GM06990 (cell line): Measurements from ENCODE around the gene SUSD4.

Experiments
- DNase-seq: peaks from one replicate; pipeline ENCODE4 v3.0.0-alpha.2; 2011; ENCODE audit not compliant: insufficient read length; ENCODE audit errors: extremely low read depth
- H3K27me3 ChIP-seq: replicated peaks from 2 replicates; pipeline ENCODE4 v1.6.0; 2011; ENCODE audit warnings: low read length; ENCODE audit not compliant: control insufficient read depth, insufficient read depth
- H3K36me3 ChIP-seq: 2 replicates; pipeline ENCODE4 v1.5.1; 2011; ENCODE audit warnings: low read length; ENCODE audit not compliant: control insufficient read depth, insufficient read depth
- H3K4me3 ChIP-seq: replicated peaks from 2 replicates; pipeline ENCODE4 v1.5.1; 2011; ENCODE audit warnings: low read depth, mild to moderate bottlenecking, control low read depth, low read length
- TF ChIP-seq, protein P1 (sequence below): IDR thresholded peaks from 2 replicates; pipeline ENCODE4 v1.5.1; 2011; ENCODE audit warnings: low read length, control low read depth, mild to moderate bottlenecking, inconsistent platforms; ENCODE audit not compliant: insufficient read depth, poor library complexity, severe bottlenecking

The SUSD4 gene

GRCh38 chr1:223331929-223332328 lies 32.0 kb downstream of the SUSD4 start:
- no peaks in the 10 kb centered on the region for H3K27me3 ChIP-seq
- no peaks in the 10 kb centered on the region for H3K36me3 ChIP-seq
- no peak overlapping the region for H3K4me3 ChIP-seq
- TF ChIP-seq, protein P1, sequence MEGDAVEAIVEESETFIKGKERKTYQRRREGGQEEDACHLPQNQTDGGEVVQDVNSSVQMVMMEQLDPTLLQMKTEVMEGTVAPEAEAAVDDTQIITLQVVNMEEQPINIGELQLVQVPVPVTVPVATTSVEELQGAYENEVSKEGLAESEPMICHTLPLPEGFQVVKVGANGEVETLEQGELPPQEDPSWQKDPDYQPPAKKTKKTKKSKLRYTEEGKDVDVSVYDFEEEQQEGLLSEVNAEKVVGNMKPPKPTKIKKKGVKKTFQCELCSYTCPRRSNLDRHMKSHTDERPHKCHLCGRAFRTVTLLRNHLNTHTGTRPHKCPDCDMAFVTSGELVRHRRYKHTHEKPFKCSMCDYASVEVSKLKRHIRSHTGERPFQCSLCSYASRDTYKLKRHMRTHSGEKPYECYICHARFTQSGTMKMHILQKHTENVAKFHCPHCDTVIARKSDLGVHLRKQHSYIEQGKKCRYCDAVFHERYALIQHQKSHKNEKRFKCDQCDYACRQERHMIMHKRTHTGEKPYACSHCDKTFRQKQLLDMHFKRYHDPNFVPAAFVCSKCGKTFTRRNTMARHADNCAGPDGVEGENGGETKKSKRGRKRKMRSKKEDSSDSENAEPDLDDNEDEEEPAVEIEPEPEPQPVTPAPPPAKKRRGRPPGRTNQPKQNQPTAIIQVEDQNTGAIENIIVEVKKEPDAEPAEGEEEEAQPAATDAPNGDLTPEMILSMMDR, result no peak
- no peak for DNase-seq

DNA sequence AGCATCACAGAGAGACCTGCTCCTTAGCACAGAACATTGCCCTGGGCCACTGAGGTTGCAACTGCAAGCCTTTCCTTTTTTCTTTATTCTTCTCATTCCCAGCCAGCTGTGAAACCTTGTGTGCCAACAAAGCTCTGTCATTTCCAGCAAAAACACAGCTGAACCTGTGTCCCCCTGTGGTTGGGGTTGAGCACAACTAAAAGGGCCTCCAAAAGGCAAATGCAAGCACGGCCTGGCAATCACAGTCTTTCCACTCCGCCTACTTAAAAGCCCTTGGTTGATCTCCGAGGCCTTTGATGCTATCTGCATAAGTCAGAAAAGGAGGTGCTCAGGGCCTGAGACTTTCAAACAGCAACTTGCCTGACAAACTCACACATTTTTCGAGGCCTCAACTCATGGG lies 32.7 kb downstream of the SUSD4 start:
- DNase-seq, result no peak
- H3K27me3 ChIP-seq, result no peaks in the 10 kb centered on the region
- no peaks in the 10 kb centered on the region for H3K36me3 ChIP-seq
- TF ChIP-seq, protein P1, result no peak
- H3K4me3 ChIP-seq, result no peak overlapping the region

- Histone ChIP-seq H3K27me3 (no peaks in the 10 kb centered on the region), H3K4me3 (no peak overlapping the region), H3K36me3 (no peaks in the 10 kb centered on the region)
- DNase-seq, result no peak
- TF ChIP-seq, protein P1, result no peak
Measured at GRCh38 chr1:223330466-223330865, 33.5 kb downstream of the SUSD4 start.

DNA sequence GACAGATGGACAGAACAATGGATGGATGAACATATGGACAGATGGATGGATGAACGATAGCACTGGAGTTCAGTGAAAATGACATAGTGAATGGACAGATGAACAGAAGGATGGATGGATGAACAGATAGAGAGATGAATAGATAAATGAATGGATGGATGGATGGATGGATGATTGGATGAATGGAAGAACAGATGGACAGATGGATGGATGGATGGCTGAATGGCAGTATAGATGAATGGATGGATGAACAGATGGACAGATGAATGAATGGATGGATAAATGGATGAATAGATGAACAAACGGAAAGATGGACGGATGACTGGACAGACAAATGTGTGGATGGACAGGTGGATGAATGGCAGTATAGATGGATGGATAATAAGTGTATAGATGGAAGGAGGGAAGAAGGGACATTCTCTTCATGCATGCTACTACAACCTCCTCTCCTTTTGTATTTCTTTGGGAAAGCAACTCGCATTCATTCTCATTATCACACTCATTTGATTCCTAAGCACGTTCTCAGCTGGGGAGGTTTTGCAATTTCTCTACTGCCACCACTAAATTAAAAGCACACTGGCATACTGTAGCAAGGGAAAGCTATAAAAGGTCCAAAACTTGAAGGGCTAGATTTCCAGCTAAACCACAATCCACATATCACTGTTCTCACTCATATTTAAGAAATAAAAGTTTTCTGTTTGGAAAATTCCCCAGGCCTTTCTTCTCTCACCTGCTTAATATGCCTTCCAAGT lies 34.1 kb downstream of the SUSD4 start:
- TF ChIP-seq, protein P1, result no peak
- no peak for DNase-seq
- H3K4me3 ChIP-seq, result no peak overlapping the region
- no peaks in the 10 kb centered on the region for H3K27me3 ChIP-seq
- no peaks in the 10 kb centered on the region for H3K36me3 ChIP-seq

- H3K36me3 ChIP-seq, result no peaks in the 10 kb centered on the region
- no peak for DNase-seq
- TF ChIP-seq, protein P1, result no peak
- H3K4me3 ChIP-seq, result no peak overlapping the region
- H3K27me3 ChIP-seq, result no peaks in the 10 kb centered on the region
Measured at GRCh38 chr1:223329252-223329651, 34.7 kb downstream of the SUSD4 start.
